ENCODE data around the gene CA5A. TPM values are rescaled to one million over a fixed set of nuclear protein-coding genes. Genes with fewer than 3 reads are reported as not detected.

The CA5A gene
- total and polyA plus RNA-seq, 2 of the 13 experiments (the other 11 are each of a cell fraction or from before 2014, with no cell fraction given) = 66.8 to 106 TPM

GRCh38 chr16:87960296-87960695 is 24.0 kb upstream of the CA5A start (continued):
- TF ChIP-seq ZFP82 (CRISPR knock-in tag; IDR thresholded peaks at IDR 0.05; ENCODE audit: borderline replicate concordance) (no peak), SMAD9 (CRISPR knock-in tag; IDR thresholded peaks at IDR 0.05) (no peak), ZNF503 (CRISPR knock-in tag; IDR thresholded peaks at IDR 0.05) (no peak), AKAP8 (CRISPR knock-in tag; IDR thresholded peaks at IDR 0.05) (no peak), ZKSCAN8 (CRISPR knock-in tag; IDR thresholded peaks at IDR 0.05; ENCODE audit: borderline replicate concordance) (no peak), FOXP1 (IDR thresholded peaks at IDR 0.05) (no peak), FOXP1 (CRISPR knock-in tag; IDR thresholded peaks at IDR 0.05) (no peak), GATAD1 (CRISPR knock-in tag; IDR thresholded peaks at IDR 0.05) (no peak), ZSCAN12 (CRISPR knock-in tag; IDR thresholded peaks at IDR 0.05) (no peak), HNF1A (IDR thresholded peaks at IDR 0.05; ENCODE audit: low read depth) (no peak), HNF1A (CRISPR knock-in tag; IDR thresholded peaks at IDR 0.05; ENCODE audit: borderline replicate concordance) (no peak), ZNF18 (CRISPR knock-in tag; IDR thresholded peaks at IDR 0.05; ENCODE audit: insufficient replicate concordance) (no peak), ZHX2 (IDR thresholded peaks at IDR 0.05; ENCODE audit: low read depth) (no peak), ZHX2 (CRISPR knock-in tag; IDR thresholded peaks at IDR 0.05; ENCODE audit: borderline replicate concordance) (no peak), HHEX (CRISPR knock-in tag; IDR thresholded peaks at IDR 0.05) (no peak), ZFP36L2 (CRISPR knock-in tag; IDR thresholded peaks at IDR 0.05) (no peak), MEF2D (CRISPR knock-in tag; IDR thresholded peaks at IDR 0.05) (no peak), RELA (CRISPR knock-in tag; IDR thresholded peaks at IDR 0.05) (no peak)
